Astrocyte (in vitro differentiated cells and primary cell): ENCODE measurements around the gene TTYH1. TPM values are rescaled to one million over a fixed set of nuclear protein-coding genes. Genes with fewer than 3 reads are reported as not detected.
A peak's percentile ranks its signal among the peaks of the same experiment; 100 is the strongest.

Source experiments
- DNase-seq: peaks from one replicate; pipeline ENCODE4 v3.0.0-alpha.2; 2010; ENCODE audit warnings: low read depth
- FAIRE-seq: peaks from 2 replicates; lab custom pipeline; 2011; peaks lifted over from hg19 to GRCh38; lab: Jason Lieb, UNC
- H2AFZ ChIP-seq: 2 replicates; pipeline ENCODE4 v1.6.0; 2012; ENCODE audit warnings: low read depth, low read length, inconsistent platforms
- H3K27ac ChIP-seq: 2 replicates; pipeline ENCODE4 v1.5.1; 2011; ENCODE audit warnings: low read depth, low read length, inconsistent platforms
- H3K27me3 ChIP-seq: 2 replicates; pipeline ENCODE4 v1.6.0; 2011; ENCODE audit warnings: low read length, inconsistent platforms; ENCODE audit not compliant: insufficient read depth
- H3K36me3 ChIP-seq: 2 replicates; pipeline ENCODE4 v1.5.1; 2011; ENCODE audit warnings: low read length, inconsistent platforms; ENCODE audit not compliant: insufficient read depth
- H3K4me1 ChIP-seq: 2 replicates; pipeline ENCODE4 v1.5.1; 2011; ENCODE audit warnings: low read length, inconsistent platforms; ENCODE audit not compliant: insufficient read depth
- H3K4me2 ChIP-seq: 2 replicates; pipeline ENCODE4 v1.6.0; 2012; ENCODE audit warnings: low read length, inconsistent platforms
- H3K4me3 ChIP-seq: 2 replicates; pipeline ENCODE4 v1.5.1; 2011; ENCODE audit warnings: low read depth, mild to moderate bottlenecking, low read length, inconsistent platforms; ENCODE audit not compliant: insufficient read depth
- H3K79me2 ChIP-seq: 2 replicates; pipeline ENCODE4 v1.6.0; 2012; ENCODE audit warnings: mild to moderate bottlenecking, low read length, inconsistent platforms; ENCODE audit not compliant: insufficient read depth
- H3K9ac ChIP-seq: 2 replicates; pipeline ENCODE4 v1.6.0; 2012; ENCODE audit warnings: mild to moderate bottlenecking, low read length, inconsistent platforms
- H3K9me3 ChIP-seq: 2 replicates; pipeline ENCODE4 v1.5.1; 2012; ENCODE audit warnings: low read depth, mild to moderate bottlenecking, low read length, inconsistent platforms; ENCODE audit not compliant: insufficient read depth
- H4K20me1 ChIP-seq: 2 replicates; pipeline ENCODE4 v1.6.0; 2012; ENCODE audit warnings: low read length, inconsistent platforms; ENCODE audit not compliant: insufficient read depth
- H3K27ac Mint-ChIP-seq: one replicate; pipeline ENCODE4 v1.8.0; 2021; ENCODE audit warnings: mild to moderate bottlenecking, mixed read lengths; ENCODE audit not compliant: unreplicated experiment
- H3K27me3 Mint-ChIP-seq: one replicate; pipeline ENCODE4 v1.8.0; 2021; ENCODE audit warnings: low read depth, mixed read lengths; ENCODE audit not compliant: unreplicated experiment
- H3K36me3 Mint-ChIP-seq: one replicate; pipeline ENCODE4 v1.8.0; 2021; ENCODE audit warnings: low read depth, mixed read lengths; ENCODE audit not compliant: unreplicated experiment
- H3K4me1 Mint-ChIP-seq: one replicate; pipeline ENCODE4 v1.8.0; 2021; ENCODE audit warnings: low read depth, mixed read lengths; ENCODE audit not compliant: unreplicated experiment
- H3K4me3 Mint-ChIP-seq: one replicate; pipeline ENCODE4 v1.8.0; 2021; ENCODE audit warnings: mild to moderate bottlenecking, moderate library complexity, mixed read lengths; ENCODE audit not compliant: unreplicated experiment
- H3K9me3 Mint-ChIP-seq: one replicate; pipeline ENCODE4 v1.8.0; 2021; ENCODE audit warnings: mild to moderate bottlenecking, mixed read lengths; ENCODE audit not compliant: unreplicated experiment
- CTCF ChIP-seq: IDR thresholded peaks from 2 replicates; pipeline ENCODE4 v1.5.1; 2011; ENCODE audit warnings: low read depth, mild to moderate bottlenecking, inconsistent platforms, low read length, moderate library complexity; ENCODE audit not compliant: insufficient read depth
- EZH2 ChIP-seq: IDR thresholded peaks from 2 replicates; pipeline ENCODE4 v1.6.1; 2012; ENCODE audit warnings: mild to moderate bottlenecking, low read length, inconsistent platforms; ENCODE audit not compliant: insufficient read depth
- total RNA-seq: library from RNA; stranded (reverse); gene quantifications from 2 replicates; pipeline ENCODE4 v1.2.1, GENCODE V29; 2021

TTYH1 gene
- total RNA-seq, 1 donor from 2014 or later, result 8.4 TPM

GRCh38 chr19:54462655-54463530, 47.6 kb downstream of the TTYH1 start:
- Mint-ChIP-seq H3K9me3 (no peaks in the 10 kb centered on the region), H3K27me3 (no peaks in the 10 kb centered on the region), H3K4me1 (peaks cover 8% of the 10 kb centered on the region), H3K36me3 (peaks cover 23% of the 10 kb centered on the region), H3K27ac (peak overlapping the region; percentile 53), H3K4me3 (peak overlapping the region; percentile 66)
- Histone ChIP-seq H4K20me1 (peaks cover 41% of the 10 kb centered on the region), H3K79me2 (peaks cover 38% of the 10 kb centered on the region), H3K36me3 (peaks cover 10% of the 10 kb centered on the region), H3K4me3 (peak overlapping the region; percentile 54), H3K4me1 (peaks cover 24% of the 10 kb centered on the region), H2AFZ (peak overlapping the region; percentile 56), H3K4me2 (peak overlapping the region; percentile 93), H3K27me3 (no peaks in the 10 kb centered on the region), H3K27ac (peak overlapping the region; percentile 83), H3K9me3 (no peaks in the 10 kb centered on the region), H3K9ac (peak overlapping the region; percentile 84)
- TF ChIP-seq EZH2 (no peak), CTCF (no peak)
- DNase-seq (no peak), FAIRE-seq (no peak)

GRCh38 chr19:54463531-54464043, 48.3 kb downstream of the TTYH1 start, which contains the start of gene LENG9:
TSS of gene LENG9 (minus strand) at chr19:54463778. CDS start at chr19:54463526, 252 bp downstream.
- no peaks in the 10 kb centered on the region for H3K9me3 ChIP-seq
- Mint-ChIP-seq H3K27me3 (no peaks in the 10 kb centered on the region), H3K9me3 (no peaks in the 10 kb centered on the region), H3K36me3 (peaks cover 18% of the 10 kb centered on the region), H3K27ac (peak within 1 kb of the TSS; percentile 96), H3K4me1 (peaks cover 8% of the 10 kb centered on the region), H3K4me3 (peak within 1 kb of the TSS; percentile 84)
- peaks cover 24% of the 10 kb centered on the region for H3K4me1 ChIP-seq
- FAIRE-seq (no peak), DNase-seq (peak; percentile 97)
- peaks cover 5% of the 10 kb centered on the region for H3K36me3 ChIP-seq
- H3K79me2 ChIP-seq, result peaks cover 31% of the 10 kb centered on the region
- peak within 1 kb of the TSS; percentile 69 for H2AFZ ChIP-seq
- peaks cover 34% of the 10 kb centered on the region for H4K20me1 ChIP-seq
- H3K4me3 ChIP-seq, result peak within 1 kb of the TSS; percentile 54
- peak within 1 kb of the TSS; percentile 93 for H3K4me2 ChIP-seq
- H3K27me3 ChIP-seq, result no peaks in the 10 kb centered on the region
- H3K27ac ChIP-seq, result peak within 1 kb of the TSS; percentile 83
- TF ChIP-seq EZH2 (no peak), CTCF (no peak)
- H3K9ac ChIP-seq, result peak within 1 kb of the TSS; percentile 84
